ENCODE measurements around the gene ZC2HC1B. TPM values are rescaled to one million over a fixed set of nuclear protein-coding genes. Genes with fewer than 3 reads are reported as not detected.

The ZC2HC1B gene
- total and polyA plus RNA-seq, 8 donors = not detected

DNA sequence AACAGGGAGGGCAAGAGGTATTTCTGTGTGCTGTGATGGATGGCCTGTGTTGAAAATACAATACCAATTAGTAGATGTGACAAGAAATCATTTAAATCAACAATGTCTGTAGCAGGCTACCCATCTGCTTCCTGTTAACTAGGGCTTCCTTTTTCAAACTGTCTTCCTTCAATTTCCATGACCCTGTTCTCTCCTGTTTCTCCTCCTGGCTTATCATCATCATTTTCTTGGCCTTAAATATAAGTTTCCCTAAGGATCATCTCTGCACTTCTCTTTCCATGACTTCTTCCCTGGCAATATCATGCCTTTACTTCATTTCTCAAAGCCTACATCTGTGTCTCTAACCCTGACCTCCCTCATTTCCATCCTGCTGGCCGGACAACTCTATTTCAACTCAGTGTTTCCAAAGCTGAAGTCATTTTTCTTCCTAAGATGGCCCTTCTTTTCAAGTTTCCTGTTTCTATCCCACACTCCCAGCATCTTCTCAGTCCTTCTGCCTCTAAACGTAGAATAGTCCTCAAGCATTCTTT is 18.2 kb downstream of the ZC2HC1B start:
- Histone ChIP-seq H3K27me3 (no peaks in the 10 kb centered on the region), H3K4me1 (no peaks in the 10 kb centered on the region), H3K27ac (no peak overlapping the region), H3K4me3 (no peak overlapping the region), H3K9me3 (peaks cover 0 to 8% of the 10 kb centered on the region in 2 donors), H3K36me3 (no peaks in the 10 kb centered on the region)
- intact Hi-C loops (cut with DNase I) = no loop called here
- ATAC-seq (no peak), DNase-seq (no peak)
- TF ChIP-seq, protein P1, sequence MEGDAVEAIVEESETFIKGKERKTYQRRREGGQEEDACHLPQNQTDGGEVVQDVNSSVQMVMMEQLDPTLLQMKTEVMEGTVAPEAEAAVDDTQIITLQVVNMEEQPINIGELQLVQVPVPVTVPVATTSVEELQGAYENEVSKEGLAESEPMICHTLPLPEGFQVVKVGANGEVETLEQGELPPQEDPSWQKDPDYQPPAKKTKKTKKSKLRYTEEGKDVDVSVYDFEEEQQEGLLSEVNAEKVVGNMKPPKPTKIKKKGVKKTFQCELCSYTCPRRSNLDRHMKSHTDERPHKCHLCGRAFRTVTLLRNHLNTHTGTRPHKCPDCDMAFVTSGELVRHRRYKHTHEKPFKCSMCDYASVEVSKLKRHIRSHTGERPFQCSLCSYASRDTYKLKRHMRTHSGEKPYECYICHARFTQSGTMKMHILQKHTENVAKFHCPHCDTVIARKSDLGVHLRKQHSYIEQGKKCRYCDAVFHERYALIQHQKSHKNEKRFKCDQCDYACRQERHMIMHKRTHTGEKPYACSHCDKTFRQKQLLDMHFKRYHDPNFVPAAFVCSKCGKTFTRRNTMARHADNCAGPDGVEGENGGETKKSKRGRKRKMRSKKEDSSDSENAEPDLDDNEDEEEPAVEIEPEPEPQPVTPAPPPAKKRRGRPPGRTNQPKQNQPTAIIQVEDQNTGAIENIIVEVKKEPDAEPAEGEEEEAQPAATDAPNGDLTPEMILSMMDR (IDR thresholded peaks at IDR 0.05) = no peak

DNA sequence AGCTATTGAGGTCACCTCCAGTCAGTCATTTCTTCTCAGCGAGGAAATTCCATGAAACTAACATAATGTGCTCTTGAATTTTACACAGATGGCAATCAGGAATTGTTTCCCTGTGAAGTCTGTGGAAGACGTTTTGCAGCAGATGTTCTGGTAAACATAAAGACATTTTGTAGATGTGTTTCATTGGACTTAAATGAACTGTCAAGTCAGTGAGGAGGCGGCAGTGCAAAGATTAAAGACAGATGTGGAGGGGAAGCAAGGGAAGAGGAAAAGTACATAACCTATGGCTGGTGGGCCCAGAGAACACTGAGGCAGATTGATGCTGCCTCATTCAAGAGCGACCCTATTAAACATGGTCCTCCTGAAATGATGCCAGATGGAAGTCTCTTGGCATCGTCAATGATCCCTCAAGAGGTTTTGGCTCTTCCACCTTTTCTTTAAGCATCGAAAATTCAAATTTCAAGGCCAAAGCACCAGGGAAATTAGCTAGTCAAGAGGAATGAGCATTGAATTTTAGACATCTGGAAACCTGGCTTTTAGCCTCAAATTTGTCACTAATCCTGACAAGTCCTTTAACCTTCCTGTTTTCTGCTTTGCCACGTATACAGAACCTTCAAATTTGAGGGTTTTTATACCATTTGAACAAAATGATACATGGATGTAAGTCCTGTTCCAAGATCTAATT is 20.1 kb downstream of the ZC2HC1B start:
- Histone ChIP-seq H3K27me3 (no peaks in the 10 kb centered on the region), H3K9me3 (no peaks in the 10 kb centered on the region), H3K4me3 (no peak overlapping the region), H3K4me1 (no peaks in the 10 kb centered on the region), H3K36me3 (no peaks in the 10 kb centered on the region), H3K27ac (no peak overlapping the region)
- ATAC-seq = no peak
- intact Hi-C loops (cut with DNase I) = no loop called here
- TF ChIP-seq, protein P1 (IDR thresholded peaks at IDR 0.05) = no peak
- DNase-seq = peak in 1 of 4 donors; percentile 32

DNA sequence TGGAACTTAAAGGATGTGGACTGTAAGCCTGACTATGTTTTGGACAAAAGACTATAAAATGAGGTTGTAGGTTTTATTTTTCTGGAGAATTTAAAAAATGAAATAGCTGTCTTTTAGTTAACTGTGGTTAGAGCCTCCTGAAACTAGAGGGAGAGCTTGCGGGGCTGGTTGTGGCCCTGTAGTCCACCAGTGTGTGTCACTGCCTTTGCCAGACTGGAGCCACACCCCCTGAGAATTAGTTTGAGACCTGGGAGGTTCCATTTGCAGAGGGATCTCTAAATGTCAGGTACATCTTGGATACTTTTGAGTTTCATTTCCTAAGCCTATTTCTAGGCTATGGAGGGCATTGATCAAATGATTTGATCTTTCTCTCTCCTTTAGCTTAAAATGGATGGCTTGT is 20.8 kb downstream of the ZC2HC1B start:
- Histone ChIP-seq H3K27ac (no peak overlapping the region), H3K4me3 (no peak overlapping the region), H3K9me3 (no peaks in the 10 kb centered on the region), H3K36me3 (no peaks in the 10 kb centered on the region), H3K4me1 (no peaks in the 10 kb centered on the region), H3K27me3 (no peaks in the 10 kb centered on the region)
- DNase-seq (no peak), ATAC-seq (no peak)
- TF ChIP-seq, protein P1 (IDR thresholded peaks at IDR 0.05) = no peak
- intact Hi-C loops (cut with DNase I) = no loop called here

DNA sequence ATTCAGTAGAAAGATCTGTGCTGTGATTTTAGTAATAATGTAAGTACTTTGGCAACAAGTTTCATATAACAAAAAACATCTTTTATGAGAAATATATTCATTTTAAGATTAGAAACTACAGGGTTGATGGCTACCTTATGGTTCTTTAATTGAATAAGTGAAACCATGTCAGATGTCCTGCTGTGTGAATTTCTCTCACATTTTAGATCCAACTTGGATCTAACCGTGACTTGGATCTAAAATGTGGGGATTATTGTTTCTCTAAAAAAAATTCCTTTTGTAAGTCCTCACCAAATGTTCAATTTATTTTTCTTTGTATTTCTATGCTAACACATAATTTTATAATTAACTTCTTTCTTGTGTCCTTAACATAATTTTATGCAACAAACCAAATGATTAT is 30.4 kb downstream of the ZC2HC1B start:
- intact Hi-C loops (cut with DNase I) = no loop called here
- H3K9me3 ChIP-seq = no peaks in the 10 kb centered on the region
- ATAC-seq (no peak), DNase-seq (no peak)
- H3K4me1 ChIP-seq = no peaks in the 10 kb centered on the region
- H3K4me3 ChIP-seq = no peak overlapping the region
- no peak overlapping the region for H3K27ac ChIP-seq
- TF ChIP-seq, protein P1 (IDR thresholded peaks at IDR 0.05) = no peak
- H3K27me3 ChIP-seq = no peaks in the 10 kb centered on the region
- H3K36me3 ChIP-seq = no peaks in the 10 kb centered on the region

DNA sequence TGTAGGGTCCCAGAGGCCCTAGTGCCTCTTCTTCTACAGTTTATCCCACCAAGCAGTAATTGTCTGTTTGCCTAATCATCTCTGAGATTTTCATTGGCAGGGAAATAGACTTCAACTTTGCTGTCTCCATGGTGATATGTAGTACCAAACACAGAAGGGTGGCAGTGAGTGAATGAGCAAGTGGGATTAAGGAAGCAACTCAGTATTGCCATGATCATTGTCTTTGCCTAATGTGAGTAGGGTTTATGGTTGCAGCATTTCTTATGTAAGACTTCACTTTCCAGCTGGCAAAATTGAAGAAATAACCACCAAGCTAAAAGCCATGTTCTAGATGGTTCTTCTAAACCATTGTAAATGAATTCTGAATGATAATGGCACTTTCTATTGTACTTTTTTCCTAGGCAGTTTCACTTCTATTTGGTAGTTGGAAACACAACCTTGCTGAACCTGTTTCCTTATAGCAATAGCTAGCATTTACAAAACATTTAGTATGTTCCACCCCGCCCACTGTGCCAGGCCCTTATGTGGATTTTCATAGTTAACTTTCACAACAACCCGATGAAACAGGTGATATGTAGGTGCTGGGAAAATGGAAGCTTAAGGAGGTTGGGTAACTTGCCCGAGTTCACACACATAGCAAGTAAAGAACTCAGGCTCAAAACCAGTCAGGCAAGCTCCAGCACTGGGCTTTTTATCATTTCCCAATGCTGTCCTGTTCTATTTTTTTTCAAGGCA is 32.0 kb downstream of the ZC2HC1B start:
- Histone ChIP-seq H3K9me3 (no peaks in the 10 kb centered on the region), H3K27me3 (no peaks in the 10 kb centered on the region), H3K27ac (peak overlapping the region in 1 of 2 donors; percentile 7), H3K4me1 (no peaks in the 10 kb centered on the region), H3K36me3 (no peaks in the 10 kb centered on the region), H3K4me3 (no peak overlapping the region)
- DNase-seq (peak in 1 of 4 donors; percentile 28), ATAC-seq (peak; percentile 86)
- intact Hi-C loops (cut with DNase I) = no loop called here
- TF ChIP-seq, protein P1 (IDR thresholded peaks at IDR 0.05) = no peak

All from left lung (tissue), 10 donors.